ENCODE data around the gene ATG16L1. TPM values are rescaled to one million over a fixed set of nuclear protein-coding genes. Genes with fewer than 3 reads are reported as not detected.

ATG16L1 gene
- total and polyA plus RNA-seq, 2 experiments from 2014 or later = 15.3 to 37.9 TPM

DNA sequence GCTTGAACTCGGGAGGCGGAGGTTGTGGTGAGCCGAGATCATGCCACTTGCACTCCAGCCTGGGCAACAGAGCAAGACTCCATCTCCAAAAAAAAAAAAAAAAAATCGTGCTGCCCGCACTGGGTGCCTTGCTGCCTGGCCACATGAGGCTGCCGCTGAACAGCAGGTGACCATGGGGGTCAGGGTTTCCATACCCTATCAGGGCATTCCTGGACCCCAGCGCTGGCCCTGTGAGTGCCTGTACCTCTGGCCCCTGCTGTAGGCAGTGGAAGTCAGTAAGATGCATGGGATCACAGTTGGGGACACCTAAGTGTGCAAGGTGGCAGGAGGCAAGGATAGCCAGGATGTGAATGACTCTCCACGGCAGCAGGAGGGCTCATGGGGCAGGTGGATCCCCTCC, 75.0 kb downstream of the ATG16L1 start:
- Histone ChIP-seq H4K20me1 (replicated peaks; ENCODE audit: insufficient read depth) (no peaks in the 10 kb centered on the region), H3K27ac (ENCODE audit: low read depth) (no peak overlapping the region), H3K4me1 (ENCODE audit: insufficient read depth) (peaks cover 10% of the 10 kb centered on the region; the same call in 1 of the 2 replicates), H3F3A (replicated peaks; ENCODE audit: low read depth) (no peaks in the 10 kb centered on the region), H3K4me3 (no peak overlapping the region), H3K27me3 (ENCODE audit: insufficient read depth) (no peaks in the 10 kb centered on the region), H3K9me2 (ENCODE audit: insufficient read depth) (no peaks in the 10 kb centered on the region), H3K79me2 (replicated peaks; ENCODE audit: insufficient read depth) (no peaks in the 10 kb centered on the region), H3K36me3 (ENCODE audit: insufficient read depth) (no peaks in the 10 kb centered on the region), H3K4me2 (no peak overlapping the region), H2AFZ (no peak overlapping the region)
- Mint-ChIP-seq H3K27me3 (ENCODE audit: insufficient read depth, low read depth, poor library complexity) (peaks cover 14% of the 10 kb centered on the region), H3K36me3 (ENCODE audit: low read depth) (no peaks in the 10 kb centered on the region), H3K27ac (no peak overlapping the region), H3K4me1 (peaks cover 16% of the 10 kb centered on the region), H3K9me3 (no peaks in the 10 kb centered on the region), H3K4me3 (no peak overlapping the region)
- no peak for ATAC-seq
- TF ChIP-seq, protein P1, sequence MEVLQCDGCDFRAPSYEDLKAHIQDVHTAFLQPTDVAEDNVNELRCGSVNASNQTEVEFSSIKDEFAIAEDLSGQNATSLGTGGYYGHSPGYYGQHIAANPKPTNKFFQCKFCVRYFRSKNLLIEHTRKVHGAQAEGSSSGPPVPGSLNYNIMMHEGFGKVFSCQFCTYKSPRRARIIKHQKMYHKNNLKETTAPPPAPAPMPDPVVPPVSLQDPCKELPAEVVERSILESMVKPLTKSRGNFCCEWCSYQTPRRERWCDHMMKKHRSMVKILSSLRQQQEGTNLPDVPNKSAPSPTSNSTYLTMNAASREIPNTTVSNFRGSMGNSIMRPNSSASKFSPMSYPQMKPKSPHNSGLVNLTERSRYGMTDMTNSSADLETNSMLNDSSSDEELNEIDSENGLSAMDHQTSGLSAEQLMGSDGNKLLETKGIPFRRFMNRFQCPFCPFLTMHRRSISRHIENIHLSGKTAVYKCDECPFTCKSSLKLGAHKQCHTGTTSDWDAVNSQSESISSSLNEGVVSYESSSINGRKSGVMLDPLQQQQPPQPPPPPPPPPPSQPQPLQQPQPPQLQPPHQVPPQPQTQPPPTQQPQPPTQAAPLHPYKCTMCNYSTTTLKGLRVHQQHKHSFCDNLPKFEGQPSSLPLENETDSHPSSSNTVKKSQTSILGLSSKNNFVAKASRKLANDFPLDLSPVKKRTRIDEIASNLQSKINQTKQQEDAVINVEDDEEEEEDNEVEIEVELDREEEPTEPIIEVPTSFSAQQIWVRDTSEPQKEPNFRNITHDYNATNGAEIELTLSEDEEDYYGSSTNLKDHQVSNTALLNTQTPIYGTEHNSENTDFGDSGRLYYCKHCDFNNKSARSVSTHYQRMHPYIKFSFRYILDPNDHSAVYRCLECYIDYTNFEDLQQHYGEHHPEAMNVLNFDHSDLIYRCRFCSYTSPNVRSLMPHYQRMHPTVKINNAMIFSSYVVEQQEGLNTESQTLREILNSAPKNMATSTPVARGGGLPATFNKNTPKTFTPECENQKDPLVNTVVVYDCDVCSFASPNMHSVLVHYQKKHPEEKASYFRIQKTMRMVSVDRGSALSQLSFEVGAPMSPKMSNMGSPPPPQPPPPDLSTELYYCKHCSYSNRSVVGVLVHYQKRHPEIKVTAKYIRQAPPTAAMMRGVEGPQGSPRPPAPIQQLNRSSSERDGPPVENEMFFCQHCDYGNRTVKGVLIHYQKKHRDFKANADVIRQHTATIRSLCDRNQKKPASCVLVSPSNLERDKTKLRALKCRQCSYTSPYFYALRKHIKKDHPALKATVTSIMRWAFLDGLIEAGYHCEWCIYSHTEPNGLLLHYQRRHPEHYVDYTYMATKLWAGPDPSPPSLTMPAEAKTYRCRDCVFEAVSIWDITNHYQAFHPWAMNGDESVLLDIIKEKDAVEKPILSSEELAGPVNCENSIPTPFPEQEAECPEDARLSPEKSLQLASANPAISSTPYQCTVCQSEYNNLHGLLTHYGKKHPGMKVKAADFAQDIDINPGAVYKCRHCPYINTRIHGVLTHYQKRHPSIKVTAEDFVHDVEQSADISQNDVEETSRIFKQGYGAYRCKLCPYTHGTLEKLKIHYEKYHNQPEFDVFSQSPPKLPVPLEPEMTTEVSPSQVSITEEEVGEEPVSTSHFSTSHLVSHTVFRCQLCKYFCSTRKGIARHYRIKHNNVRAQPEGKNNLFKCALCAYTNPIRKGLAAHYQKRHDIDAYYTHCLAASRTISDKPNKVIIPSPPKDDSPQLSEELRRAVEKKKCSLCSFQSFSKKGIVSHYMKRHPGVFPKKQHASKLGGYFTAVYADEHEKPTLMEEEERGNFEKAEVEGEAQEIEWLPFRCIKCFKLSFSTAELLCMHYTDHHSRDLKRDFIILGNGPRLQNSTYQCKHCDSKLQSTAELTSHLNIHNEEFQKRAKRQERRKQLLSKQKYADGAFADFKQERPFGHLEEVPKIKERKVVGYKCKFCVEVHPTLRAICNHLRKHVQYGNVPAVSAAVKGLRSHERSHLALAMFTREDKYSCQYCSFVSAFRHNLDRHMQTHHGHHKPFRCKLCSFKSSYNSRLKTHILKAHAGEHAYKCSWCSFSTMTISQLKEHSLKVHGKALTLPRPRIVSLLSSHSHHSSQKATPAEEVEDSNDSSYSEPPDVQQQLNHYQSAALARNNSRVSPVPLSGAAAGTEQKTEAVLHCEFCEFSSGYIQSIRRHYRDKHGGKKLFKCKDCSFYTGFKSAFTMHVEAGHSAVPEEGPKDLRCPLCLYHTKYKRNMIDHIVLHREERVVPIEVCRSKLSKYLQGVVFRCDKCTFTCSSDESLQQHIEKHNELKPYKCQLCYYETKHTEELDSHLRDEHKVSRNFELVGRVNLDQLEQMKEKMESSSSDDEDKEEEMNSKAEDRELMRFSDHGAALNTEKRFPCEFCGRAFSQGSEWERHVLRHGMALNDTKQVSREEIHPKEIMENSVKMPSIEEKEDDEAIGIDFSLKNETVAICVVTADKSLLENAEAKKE (CRISPR knock-in tag; IDR thresholded peaks at IDR 0.05) = no peak
- TF ChIP-seq, protein P2, sequence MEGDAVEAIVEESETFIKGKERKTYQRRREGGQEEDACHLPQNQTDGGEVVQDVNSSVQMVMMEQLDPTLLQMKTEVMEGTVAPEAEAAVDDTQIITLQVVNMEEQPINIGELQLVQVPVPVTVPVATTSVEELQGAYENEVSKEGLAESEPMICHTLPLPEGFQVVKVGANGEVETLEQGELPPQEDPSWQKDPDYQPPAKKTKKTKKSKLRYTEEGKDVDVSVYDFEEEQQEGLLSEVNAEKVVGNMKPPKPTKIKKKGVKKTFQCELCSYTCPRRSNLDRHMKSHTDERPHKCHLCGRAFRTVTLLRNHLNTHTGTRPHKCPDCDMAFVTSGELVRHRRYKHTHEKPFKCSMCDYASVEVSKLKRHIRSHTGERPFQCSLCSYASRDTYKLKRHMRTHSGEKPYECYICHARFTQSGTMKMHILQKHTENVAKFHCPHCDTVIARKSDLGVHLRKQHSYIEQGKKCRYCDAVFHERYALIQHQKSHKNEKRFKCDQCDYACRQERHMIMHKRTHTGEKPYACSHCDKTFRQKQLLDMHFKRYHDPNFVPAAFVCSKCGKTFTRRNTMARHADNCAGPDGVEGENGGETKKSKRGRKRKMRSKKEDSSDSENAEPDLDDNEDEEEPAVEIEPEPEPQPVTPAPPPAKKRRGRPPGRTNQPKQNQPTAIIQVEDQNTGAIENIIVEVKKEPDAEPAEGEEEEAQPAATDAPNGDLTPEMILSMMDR (conservative IDR thresholded peaks at IDR 0.05; ENCODE audit: low read depth in 2 of 2) = no peak
- no peak for TF ChIP-seq STAT1 (IDR thresholded peaks at IDR 0.05; ENCODE audit: unreplicated experiment)
- TF ChIP-seq, protein P3, sequence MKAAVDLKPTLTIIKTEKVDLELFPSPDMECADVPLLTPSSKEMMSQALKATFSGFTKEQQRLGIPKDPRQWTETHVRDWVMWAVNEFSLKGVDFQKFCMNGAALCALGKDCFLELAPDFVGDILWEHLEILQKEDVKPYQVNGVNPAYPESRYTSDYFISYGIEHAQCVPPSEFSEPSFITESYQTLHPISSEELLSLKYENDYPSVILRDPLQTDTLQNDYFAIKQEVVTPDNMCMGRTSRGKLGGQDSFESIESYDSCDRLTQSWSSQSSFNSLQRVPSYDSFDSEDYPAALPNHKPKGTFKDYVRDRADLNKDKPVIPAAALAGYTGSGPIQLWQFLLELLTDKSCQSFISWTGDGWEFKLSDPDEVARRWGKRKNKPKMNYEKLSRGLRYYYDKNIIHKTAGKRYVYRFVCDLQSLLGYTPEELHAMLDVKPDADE (IDR thresholded peaks at IDR 0.05) = no peak
- no peak for TF ChIP-seq NANOG (IDR thresholded peaks at IDR 0.05; ENCODE audit: borderline replicate concordance)
- no peak for TF ChIP-seq ZNF114 (CRISPR knock-in tag; IDR thresholded peaks at IDR 0.05)
- no peak for TF ChIP-seq EZH2phosphoT487 (IDR thresholded peaks at IDR 0.05; ENCODE audit: unreplicated experiment)
- no peak for TF ChIP-seq CREB1 (CRISPR knock-in tag; IDR thresholded peaks at IDR 0.05; ENCODE audit: low read depth)
- TF ChIP-seq, protein P4, sequence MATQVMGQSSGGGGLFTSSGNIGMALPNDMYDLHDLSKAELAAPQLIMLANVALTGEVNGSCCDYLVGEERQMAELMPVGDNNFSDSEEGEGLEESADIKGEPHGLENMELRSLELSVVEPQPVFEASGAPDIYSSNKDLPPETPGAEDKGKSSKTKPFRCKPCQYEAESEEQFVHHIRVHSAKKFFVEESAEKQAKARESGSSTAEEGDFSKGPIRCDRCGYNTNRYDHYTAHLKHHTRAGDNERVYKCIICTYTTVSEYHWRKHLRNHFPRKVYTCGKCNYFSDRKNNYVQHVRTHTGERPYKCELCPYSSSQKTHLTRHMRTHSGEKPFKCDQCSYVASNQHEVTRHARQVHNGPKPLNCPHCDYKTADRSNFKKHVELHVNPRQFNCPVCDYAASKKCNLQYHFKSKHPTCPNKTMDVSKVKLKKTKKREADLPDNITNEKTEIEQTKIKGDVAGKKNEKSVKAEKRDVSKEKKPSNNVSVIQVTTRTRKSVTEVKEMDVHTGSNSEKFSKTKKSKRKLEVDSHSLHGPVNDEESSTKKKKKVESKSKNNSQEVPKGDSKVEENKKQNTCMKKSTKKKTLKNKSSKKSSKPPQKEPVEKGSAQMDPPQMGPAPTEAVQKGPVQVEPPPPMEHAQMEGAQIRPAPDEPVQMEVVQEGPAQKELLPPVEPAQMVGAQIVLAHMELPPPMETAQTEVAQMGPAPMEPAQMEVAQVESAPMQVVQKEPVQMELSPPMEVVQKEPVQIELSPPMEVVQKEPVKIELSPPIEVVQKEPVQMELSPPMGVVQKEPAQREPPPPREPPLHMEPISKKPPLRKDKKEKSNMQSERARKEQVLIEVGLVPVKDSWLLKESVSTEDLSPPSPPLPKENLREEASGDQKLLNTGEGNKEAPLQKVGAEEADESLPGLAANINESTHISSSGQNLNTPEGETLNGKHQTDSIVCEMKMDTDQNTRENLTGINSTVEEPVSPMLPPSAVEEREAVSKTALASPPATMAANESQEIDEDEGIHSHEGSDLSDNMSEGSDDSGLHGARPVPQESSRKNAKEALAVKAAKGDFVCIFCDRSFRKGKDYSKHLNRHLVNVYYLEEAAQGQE (IDR thresholded peaks at IDR 0.05; ENCODE audit: unreplicated experiment) = no peak
- no peak for TF ChIP-seq EZH2 (IDR thresholded peaks at IDR 0.05; ENCODE audit: low read depth, unreplicated experiment)
- TF ChIP-seq POLR2AphosphoS5 (IDR thresholded peaks at IDR 0.05; ENCODE audit: low read depth) = no peak
- TF ChIP-seq ZNF331 (CRISPR knock-in tag; IDR thresholded peaks at IDR 0.05; ENCODE audit: low read depth) = no peak
- no peak for TF ChIP-seq JUNB (IDR thresholded peaks at IDR 0.05; ENCODE audit: unreplicated experiment)
- no peak for DNase-seq (ENCODE audit: low spot score)
